ENCODE data around the gene CHST8.

Gene CHST8

GRCh38 chr19:33673996-33674625, 52.4 kb downstream of the CHST8 start:
- POLR2A ChIA-PET, result no interaction called here
- CTCF ChIA-PET, result no interaction called here
- no peak for DNase-seq (ENCODE audit: extremely low spot score)

GRCh38 chr19:33674626-33675367, 53.0 kb downstream of the CHST8 start:
- CTCF ChIA-PET, result no interaction called here
- no peak for DNase-seq (ENCODE audit: extremely low spot score)
- no peak for TF ChIP-seq SUZ12 (IDR thresholded peaks at IDR 0.05)
- TF ChIP-seq HDGF (IDR thresholded peaks at IDR 0.05; ENCODE audit: borderline replicate concordance), result no peak
- no peak for TF ChIP-seq CTBP1 (IDR thresholded peaks at IDR 0.05; ENCODE audit: borderline replicate concordance)
- TF ChIP-seq SP1 (IDR thresholded peaks at IDR 0.05), result no peak
- TF ChIP-seq LEF1 (IDR thresholded peaks at IDR 0.05; ENCODE audit: borderline replicate concordance), result no peak
- TF ChIP-seq ELF4 (IDR thresholded peaks at IDR 0.05), result no peak
- no peak for TF ChIP-seq FOXK2 (IDR thresholded peaks at IDR 0.05)
- no peak for TF ChIP-seq L3MBTL2 (conservative IDR thresholded peaks at IDR 0.05)
- no peak for TF ChIP-seq FOXM1 (IDR thresholded peaks at IDR 0.05; ENCODE audit: borderline replicate concordance)
- no peak for TF ChIP-seq ZNF384 (IDR thresholded peaks at IDR 0.05)
- no peak for TF ChIP-seq PKNOX1 (IDR thresholded peaks at IDR 0.05)
- no peak for TF ChIP-seq NFRKB (IDR thresholded peaks at IDR 0.05)
- no peak for TF ChIP-seq BHLHE40 (IDR thresholded peaks at IDR 0.05; ENCODE audit: borderline replicate concordance)
- TF ChIP-seq FOXA1 (IDR thresholded peaks at IDR 0.05), result no peak
- no peak for TF ChIP-seq TARDBP (IDR thresholded peaks at IDR 0.05)
- no peak for TF ChIP-seq ARNT (IDR thresholded peaks at IDR 0.05)
- POLR2A ChIA-PET, result no interaction called here

More at GRCh38 chr19:33673996-33674625, 52.4 kb downstream of the CHST8 start:
- TF ChIP-seq FOXA1 (IDR thresholded peaks at IDR 0.05), result no peak
- TF ChIP-seq FOXM1 (IDR thresholded peaks at IDR 0.05; ENCODE audit: borderline replicate concordance), result no peak
- no peak for TF ChIP-seq SP1 (IDR thresholded peaks at IDR 0.05)
- TF ChIP-seq HDGF (IDR thresholded peaks at IDR 0.05; ENCODE audit: borderline replicate concordance), result no peak
- no peak for TF ChIP-seq CTBP1 (IDR thresholded peaks at IDR 0.05; ENCODE audit: borderline replicate concordance)
- no peak for TF ChIP-seq L3MBTL2 (conservative IDR thresholded peaks at IDR 0.05)
- TF ChIP-seq ZNF384 (IDR thresholded peaks at IDR 0.05), result no peak
- TF ChIP-seq BHLHE40 (IDR thresholded peaks at IDR 0.05; ENCODE audit: borderline replicate concordance), result no peak
- TF ChIP-seq SUZ12 (IDR thresholded peaks at IDR 0.05), result no peak
- TF ChIP-seq TARDBP (IDR thresholded peaks at IDR 0.05), result no peak
- no peak for TF ChIP-seq PKNOX1 (IDR thresholded peaks at IDR 0.05)
- no peak for TF ChIP-seq LEF1 (IDR thresholded peaks at IDR 0.05; ENCODE audit: borderline replicate concordance)
- TF ChIP-seq NFRKB (IDR thresholded peaks at IDR 0.05), result no peak

GRCh38 chr19:33675501-33676124, 53.9 kb downstream of the CHST8 start:
- CTCF ChIA-PET, result interaction anchor here (0.6 kb wide), 1 partner anchor 14 kb away, joined by 3 read pairs; no protein-coding TSS in a partner anchor
- no peak for DNase-seq (ENCODE audit: extremely low spot score)

GRCh38 chr19:33676999-33677665, 55.4 kb downstream of the CHST8 start:
- ChIA-PET CTCF (no interaction called here), POLR2A (no interaction called here)

More at GRCh38 chr19:33675501-33676124, 53.9 kb downstream of the CHST8 start:
- POLR2A ChIA-PET, result no interaction called here
- TF ChIP-seq SUZ12 (IDR thresholded peaks at IDR 0.05) (no peak), SP1 (IDR thresholded peaks at IDR 0.05) (no peak), FOXA1 (IDR thresholded peaks at IDR 0.05) (no peak), ZNF384 (IDR thresholded peaks at IDR 0.05) (no peak)

GRCh38 chr19:33677745-33678426, 56.1 kb downstream of the CHST8 start:
- TF ChIP-seq NFRKB (IDR thresholded peaks at IDR 0.05) (no peak), ZNF384 (IDR thresholded peaks at IDR 0.05) (no peak), SUZ12 (IDR thresholded peaks at IDR 0.05) (no peak), L3MBTL2 (conservative IDR thresholded peaks at IDR 0.05) (no peak), SP1 (IDR thresholded peaks at IDR 0.05) (no peak), BHLHE40 (IDR thresholded peaks at IDR 0.05; ENCODE audit: borderline replicate concordance) (no peak), ELF4 (IDR thresholded peaks at IDR 0.05) (no peak), FOXK2 (IDR thresholded peaks at IDR 0.05) (no peak), CTBP1 (IDR thresholded peaks at IDR 0.05; ENCODE audit: borderline replicate concordance) (no peak)
- ChIA-PET CTCF (no interaction called here), POLR2A (interaction anchor here (0.6 kb wide), 1 partner anchor 14 kb away, joined by 3 read pairs; no protein-coding TSS in a partner anchor)
- no peak for DNase-seq (ENCODE audit: extremely low spot score)

More at GRCh38 chr19:33676999-33677665, 55.4 kb downstream of the CHST8 start:
- TF ChIP-seq CTBP1 (IDR thresholded peaks at IDR 0.05; ENCODE audit: borderline replicate concordance) (no peak), FOXK2 (IDR thresholded peaks at IDR 0.05) (no peak), SP1 (IDR thresholded peaks at IDR 0.05) (no peak), FOXA1 (IDR thresholded peaks at IDR 0.05) (no peak), L3MBTL2 (conservative IDR thresholded peaks at IDR 0.05) (no peak), ZNF384 (IDR thresholded peaks at IDR 0.05) (no peak), FOXM1 (IDR thresholded peaks at IDR 0.05; ENCODE audit: borderline replicate concordance) (no peak), ARNT (IDR thresholded peaks at IDR 0.05) (no peak)
- DNase-seq (ENCODE audit: extremely low spot score), result no peak
